ENCODE measurements around the gene NUCB2.

GRCh38 chr11:17273211-17273610 lies 3.3 kb upstream of the NUCB2 start:
- TF ChIP-seq EZH2 (IDR thresholded peaks at IDR 0.05; ENCODE audit: borderline replicate concordance, low read depth, low read length, severe bottlenecking), result no peak
- no peak for TF ChIP-seq CTCF (IDR thresholded peaks at IDR 0.05; ENCODE audit: extremely low read depth in 1 of 2, insufficient read depth in 1 of 2, low read depth in 1 of 2, low read length in 2 of 2)
- TF ChIP-seq POLR2AphosphoS5 (IDR thresholded peaks at IDR 0.05; ENCODE audit: insufficient read depth, low read depth, low read length), result no peak
- TF ChIP-seq POLR2A (IDR thresholded peaks at IDR 0.05; ENCODE audit: low read depth, low read length), result no peak
- no peak for TF ChIP-seq MAX (IDR thresholded peaks at IDR 0.05; ENCODE audit: insufficient read depth, insufficient read length)
- no peak for TF ChIP-seq JUN (IDR thresholded peaks at IDR 0.05; ENCODE audit: borderline replicate concordance, insufficient read depth, insufficient read length, low read depth)
- TF ChIP-seq FOS (IDR thresholded peaks at IDR 0.05; ENCODE audit: borderline replicate concordance, insufficient read depth, low read length), result no peak
- no peak for TF ChIP-seq MYC (IDR thresholded peaks at IDR 0.05; ENCODE audit: low read depth, low read length)
- TF ChIP-seq GATA2 (IDR thresholded peaks at IDR 0.05; ENCODE audit: insufficient read depth, insufficient read length, low read depth, low read length), result no peak
